HEK293T (cell line): ENCODE data around the gene SUSD6.

Experiments
- CTCF ChIA-PET: fragments of 350-600 bp; formaldehyde crosslinking; extraction: SDS; loops from one replicate; lab custom pipeline; 2021; ENCODE audit warnings: antibody characterized with exemption, inconsistent platforms; lab: Yijun Ruan, JAX
- POLR2A ChIA-PET: fragments of 350-600 bp; formaldehyde crosslinking; extraction: SDS; loops from one replicate; lab custom pipeline; 2020; ENCODE audit warnings: antibody characterized with exemption, inconsistent platforms; lab: Yijun Ruan, JAX
- DNase-seq: peaks from one replicate; pipeline ENCODE4 v3.0.0; 2012; ENCODE audit warnings: mixed read lengths; ENCODE audit errors: extremely low spot score
- ARNT ChIP-seq: fragments of 450-650 bp; IDR thresholded peaks from 2 replicates; pipeline ENCODE4 v1.6.1; 2017; ENCODE audit warnings: mild to moderate bottlenecking
- BHLHE40 ChIP-seq: fragments of 450-650 bp; IDR thresholded peaks from 2 replicates; pipeline ENCODE4 v1.6.1; 2016; ENCODE audit warnings: mild to moderate bottlenecking, moderate library complexity, borderline replicate concordance
- CTBP1 ChIP-seq: fragments of 450-650 bp; IDR thresholded peaks from 2 replicates; pipeline ENCODE4 v1.6.1; 2016; ENCODE audit warnings: borderline replicate concordance
- ELF4 ChIP-seq: fragments of 450-650 bp; IDR thresholded peaks from 2 replicates; pipeline ENCODE4 v1.6.1; 2017; ENCODE audit warnings: antibody characterized with exemption
- FOXA1 ChIP-seq: fragments of 450-650 bp; IDR thresholded peaks from 2 replicates; pipeline ENCODE4 v1.6.1; 2016; ENCODE audit warnings: mild to moderate bottlenecking
- FOXK2 ChIP-seq: fragments of 450-650 bp; IDR thresholded peaks from 2 replicates; pipeline ENCODE4 v1.6.1; 2016; ENCODE audit warnings: mild to moderate bottlenecking
- FOXM1 ChIP-seq: fragments of 450-650 bp; IDR thresholded peaks from 2 replicates; pipeline ENCODE4 v1.6.1; 2017; ENCODE audit warnings: mild to moderate bottlenecking, borderline replicate concordance
- HDGF ChIP-seq: fragments of 450-650 bp; IDR thresholded peaks from 2 replicates; pipeline ENCODE4 v1.6.1; 2017; ENCODE audit warnings: antibody characterized with exemption, borderline replicate concordance
- L3MBTL2 ChIP-seq: fragments of 450-650 bp; conservative IDR thresholded peaks from 2 replicates; pipeline ENCODE4 v1.6.1; 2016; ENCODE audit warnings: mild to moderate bottlenecking
- LEF1 ChIP-seq: fragments of 450-650 bp; IDR thresholded peaks from 2 replicates; pipeline ENCODE4 v1.6.1; 2017; ENCODE audit warnings: mild to moderate bottlenecking, borderline replicate concordance
- NFRKB ChIP-seq: fragments of 450-650 bp; IDR thresholded peaks from 2 replicates; pipeline ENCODE4 v1.6.1; 2016; ENCODE audit warnings: mild to moderate bottlenecking, moderate library complexity
- PKNOX1 ChIP-seq: fragments of 450-650 bp; IDR thresholded peaks from 2 replicates; pipeline ENCODE4 v1.6.1; 2016
- SP1 ChIP-seq: fragments of 450-650 bp; IDR thresholded peaks from 2 replicates; pipeline ENCODE4 v1.6.1; 2017
- SUZ12 ChIP-seq: fragments of 450-650 bp; IDR thresholded peaks from 2 replicates; pipeline ENCODE4 v1.6.1; 2016; ENCODE audit warnings: mild to moderate bottlenecking
- TARDBP ChIP-seq: fragments of 450-650 bp; IDR thresholded peaks from 2 replicates; pipeline ENCODE4 v1.6.1; 2016
- ZNF384 ChIP-seq: fragments of 450-650 bp; IDR thresholded peaks from 2 replicates; pipeline ENCODE4 v1.6.1; 2016

The SUSD6 gene

GRCh38 chr14:69673578-69674305 lies 62.3 kb downstream of the SUSD6 start:
- no peak for TF ChIP-seq ARNT
- no peak for TF ChIP-seq NFRKB
- TF ChIP-seq HDGF: no peak
- TF ChIP-seq FOXK2: no peak
- TF ChIP-seq LEF1: no peak
- no peak for TF ChIP-seq SUZ12
- no peak for TF ChIP-seq TARDBP
- TF ChIP-seq FOXM1: no peak
- TF ChIP-seq L3MBTL2: no peak
- TF ChIP-seq BHLHE40: no peak
- TF ChIP-seq PKNOX1: no peak
- no peak for TF ChIP-seq FOXA1
- POLR2A ChIA-PET: no interaction called here
- DNase-seq: no peak
- CTCF ChIA-PET: interaction anchor here (0.6 to 1.3 kb wide), 2 partner anchors 31 to 40 kb away, joined by 4 read pairs; no protein-coding TSS in a partner anchor

- no peak for DNase-seq
- CTCF ChIA-PET: interaction anchor here (0.6 to 1.3 kb wide), 2 partner anchors 39 to 101 kb away, joined by 3 to 4 read pairs; no protein-coding TSS in a partner anchor
- POLR2A ChIA-PET: no interaction called here
- TF ChIP-seq ARNT: no peak
- TF ChIP-seq ELF4: no peak
- TF ChIP-seq SUZ12: no peak
- TF ChIP-seq LEF1: no peak
- TF ChIP-seq NFRKB: no peak
- no peak for TF ChIP-seq HDGF
- TF ChIP-seq FOXM1: no peak
- TF ChIP-seq TARDBP: no peak
- no peak for TF ChIP-seq SP1
These were observed 63.3 kb downstream of the SUSD6 start for GRCh38 chr14:69674546-69675244.

- ChIA-PET CTCF (no interaction called here), POLR2A (no interaction called here)
- TF ChIP-seq FOXA1: no peak
- TF ChIP-seq HDGF: no peak
- TF ChIP-seq FOXM1: no peak
- no peak for TF ChIP-seq FOXK2
- no peak for TF ChIP-seq ZNF384
- TF ChIP-seq BHLHE40: no peak
- TF ChIP-seq L3MBTL2: no peak
- TF ChIP-seq LEF1: no peak
- TF ChIP-seq PKNOX1: no peak
- no peak for TF ChIP-seq CTBP1
- TF ChIP-seq TARDBP: no peak
- no peak for TF ChIP-seq NFRKB
- TF ChIP-seq ARNT: no peak
- TF ChIP-seq ELF4: no peak
- TF ChIP-seq SUZ12: no peak
- no peak for TF ChIP-seq SP1
These were observed 63.8 kb downstream of the SUSD6 start for GRCh38 chr14:69675245-69675583.

GRCh38 chr14:69675877-69676416 lies 64.6 kb downstream of the SUSD6 start:
- CTCF ChIA-PET: no interaction called here
- no peak for DNase-seq
- TF ChIP-seq PKNOX1: no peak
- TF ChIP-seq TARDBP: no peak
- no peak for TF ChIP-seq FOXK2
- POLR2A ChIA-PET: no interaction called here

More at GRCh38 chr14:69675245-69675583, 63.8 kb downstream of the SUSD6 start:
- no peak for DNase-seq

GRCh38 chr14:69676723-69677122 lies 65.3 kb downstream of the SUSD6 start:
- no peak for TF ChIP-seq FOXK2
- TF ChIP-seq SP1: no peak
- no peak for TF ChIP-seq FOXM1
- no peak for TF ChIP-seq L3MBTL2
- no peak for TF ChIP-seq NFRKB
- TF ChIP-seq ELF4: no peak
- TF ChIP-seq PKNOX1: no peak
- TF ChIP-seq SUZ12: no peak
- TF ChIP-seq HDGF: no peak
- TF ChIP-seq CTBP1: no peak
- TF ChIP-seq ARNT: no peak
- no peak for TF ChIP-seq LEF1
- no peak for TF ChIP-seq BHLHE40
- no peak for TF ChIP-seq ZNF384
- TF ChIP-seq FOXA1: no peak
- no peak for TF ChIP-seq TARDBP
- CTCF ChIA-PET: interaction anchor here (0.6 kb wide), 1 partner anchor 11 kb away, joined by 3 read pairs; no protein-coding TSS in a partner anchor
- no peak for DNase-seq
- POLR2A ChIA-PET: no interaction called here
